T-helper 1 cell treated with Interleukin-12 subunit alpha and Interleukin-12 subunit beta and Interleukin-4 antibody, amounts not matched to agents 30 ng/mL and 1 ng/mL, for 36 hours (primary cell): ENCODE measurements around the gene CHST8. TPM values are rescaled to one million over a fixed set of nuclear protein-coding genes. Genes with fewer than 3 reads are reported as not detected.

Experiments used
- intact Hi-C: fragments of 100-400 bp; cut with micrococcal nuclease; formaldehyde crosslinking; loops from one replicate; pipeline ENCODE4 v1.15.1; 2024
- total RNA-seq: library from RNA; stranded (reverse); gene quantifications from 2 replicates; pipeline ENCODE4 v1.2.3, GENCODE V29; 2022

Gene CHST8
- total RNA-seq, 1 donor from 2014 or later = not detected

DNA sequence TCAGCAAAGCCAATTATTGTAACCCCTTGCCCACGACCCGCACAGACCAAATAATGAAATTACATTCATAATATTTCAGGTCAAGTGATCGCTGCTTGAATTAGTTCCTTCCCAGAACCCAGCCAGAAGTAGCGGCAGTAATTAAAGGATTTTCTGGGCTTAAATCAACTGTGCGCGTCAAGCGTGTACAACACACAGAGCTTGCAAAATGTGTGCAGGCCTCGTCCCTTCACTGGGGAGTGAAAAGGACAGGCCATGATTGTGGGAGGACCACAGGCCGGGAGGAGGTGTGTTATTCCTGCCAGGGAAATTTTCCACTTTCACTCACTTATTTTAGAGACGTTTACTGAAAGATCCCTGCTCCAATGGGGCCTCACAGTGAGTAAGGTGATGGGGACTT, 84.9 kb downstream of the CHST8 start:
- intact Hi-C loops = no loop called here

DNA sequence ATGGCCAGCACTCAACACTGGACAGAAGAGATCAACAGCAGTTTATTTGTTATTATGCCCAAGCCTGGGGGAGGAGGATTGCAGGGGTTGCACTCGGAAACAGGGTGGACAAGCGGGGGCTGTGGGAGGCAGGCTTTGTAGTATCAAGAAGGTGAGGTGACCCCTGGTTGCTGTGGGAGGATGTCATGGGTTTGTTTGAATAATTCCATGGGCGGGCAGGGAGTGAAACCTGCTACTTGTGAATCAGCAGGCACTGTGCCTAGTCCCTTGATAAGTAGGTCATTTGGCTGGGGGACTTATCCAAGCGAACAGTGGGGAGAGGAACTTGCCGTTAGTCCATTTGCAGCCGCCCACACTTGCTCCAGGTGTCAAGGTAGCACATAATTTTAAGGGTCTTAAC, 90.5 kb downstream of the CHST8 start:
- intact Hi-C loops = no loop called here

DNA sequence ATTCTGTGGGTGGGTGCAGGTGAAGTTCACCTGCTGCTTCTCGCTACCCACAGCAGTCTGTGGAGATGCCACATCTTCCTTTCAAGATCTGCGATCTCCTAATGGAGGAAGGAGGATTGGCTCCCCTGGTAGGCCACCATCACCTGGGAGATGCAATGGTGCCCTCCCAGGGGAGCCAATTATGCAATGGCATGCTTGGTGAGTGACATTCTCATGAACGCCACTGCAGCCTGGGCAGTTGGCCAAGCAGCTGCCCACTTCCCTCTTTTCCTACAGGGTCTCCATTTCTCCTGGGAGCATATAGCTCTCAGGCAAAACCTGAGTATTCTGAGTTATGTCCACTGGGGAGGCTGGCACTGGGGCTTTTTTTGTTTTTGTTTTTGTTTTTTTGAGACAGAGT, 91.4 kb downstream of the CHST8 start:
- intact Hi-C loops = no loop called here

- intact Hi-C loops = no loop called here
Observed at GRCh38 chr19:33714149-33714548, 92.4 kb downstream of the CHST8 start.

DNA sequence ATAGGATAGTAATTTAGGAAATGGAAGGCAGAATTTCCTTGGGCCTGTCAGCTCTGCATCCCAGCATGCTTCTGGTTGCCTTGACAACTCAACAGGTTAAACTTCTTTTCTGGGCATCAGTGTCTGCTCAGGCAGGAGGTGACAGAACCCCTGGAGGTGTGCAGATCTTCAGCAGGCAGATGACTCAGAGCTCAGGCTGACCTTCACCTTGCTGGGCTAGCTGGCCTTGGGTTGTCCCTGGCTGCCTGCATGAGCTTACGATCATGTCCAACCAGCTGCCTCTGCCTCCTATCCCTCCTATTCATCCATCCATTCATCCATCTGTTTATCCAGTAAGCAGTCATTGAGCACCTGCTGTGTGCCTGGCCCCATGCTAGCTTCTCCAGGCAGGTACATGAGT, 93.7 kb downstream of the CHST8 start:
- intact Hi-C loops = no loop called here

DNA sequence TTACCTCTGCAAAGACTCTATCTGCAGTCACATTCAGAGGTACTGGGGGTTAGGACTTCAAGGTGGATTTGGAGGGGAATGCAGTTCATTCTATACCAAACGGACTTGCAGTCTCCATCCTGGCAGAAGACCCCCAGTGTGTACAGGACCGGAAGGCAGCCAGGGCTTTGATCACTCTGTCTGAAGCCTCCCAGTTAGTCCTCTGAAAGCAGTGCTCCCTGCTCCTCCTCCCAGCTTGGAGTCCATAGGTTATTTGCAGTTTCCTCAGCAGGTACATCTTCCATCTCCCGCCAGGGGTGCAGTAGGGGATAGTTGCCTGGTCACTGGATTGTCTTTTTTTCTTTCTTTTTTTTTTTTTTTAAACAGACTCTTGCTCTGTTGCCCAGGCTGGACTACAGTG, 96.1 kb downstream of the CHST8 start:
- intact Hi-C loops = no loop called here

- intact Hi-C loops = no loop called here
Observed at GRCh38 chr19:33718651-33719254, 97.0 kb downstream of the CHST8 start.

GRCh38 chr19:33719366-33720154, 97.8 kb downstream of the CHST8 start:
- intact Hi-C loops = no loop called here

- intact Hi-C loops = no loop called here
Observed at GRCh38 chr19:33720155-33720493, 98.4 kb downstream of the CHST8 start.

GRCh38 chr19:33720691-33721682, 99.2 kb downstream of the CHST8 start:
- intact Hi-C loops = no loop called here

- intact Hi-C loops = no loop called here
Observed at GRCh38 chr19:33721735-33722297, 100.1 kb downstream of the CHST8 start.

- intact Hi-C loops = no loop called here
Observed at GRCh38 chr19:33722456-33723239, 100.9 kb downstream of the CHST8 start.

GRCh38 chr19:33723512-33723911, 101.8 kb downstream of the CHST8 start:
- intact Hi-C loops = no loop called here

DNA sequence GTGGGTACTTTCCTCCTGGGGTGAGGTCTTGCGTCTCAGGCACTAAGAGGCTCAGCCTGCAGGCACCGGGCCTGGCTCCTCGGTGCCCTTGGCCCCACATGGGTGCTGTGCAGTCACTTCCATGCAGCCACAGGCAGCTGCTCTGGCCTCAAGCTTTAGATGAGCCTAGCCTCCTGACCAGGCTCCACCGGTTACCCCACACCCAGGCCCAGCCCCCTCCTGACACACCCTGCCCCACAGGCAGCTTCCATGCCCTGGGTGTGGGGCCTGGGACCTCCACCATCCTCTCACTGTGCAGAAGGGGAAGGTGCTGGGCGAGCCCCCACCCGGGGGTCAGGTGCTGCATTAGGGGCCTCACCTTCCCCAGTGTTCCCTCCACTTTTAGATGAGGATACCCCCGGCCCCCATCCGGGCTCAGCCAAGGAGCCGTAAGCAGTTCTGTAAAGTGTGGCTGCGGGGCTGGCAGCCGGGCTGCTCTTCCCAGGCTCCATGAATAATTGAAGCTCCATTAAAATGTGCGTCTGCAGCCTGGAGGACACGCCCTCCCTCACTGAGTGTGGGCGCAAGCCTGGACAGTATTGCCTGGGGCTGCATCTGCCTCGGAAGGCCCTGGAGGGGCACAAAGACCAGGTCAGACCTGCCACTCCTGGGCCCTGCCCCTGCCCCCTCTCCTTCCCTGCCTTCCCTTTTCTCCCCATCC, 102.4 kb downstream of the CHST8 start:
- intact Hi-C loops = no loop called here

- intact Hi-C loops = no loop called here
Observed at GRCh38 chr19:33724721-33725060, 102.9 kb downstream of the CHST8 start.

DNA sequence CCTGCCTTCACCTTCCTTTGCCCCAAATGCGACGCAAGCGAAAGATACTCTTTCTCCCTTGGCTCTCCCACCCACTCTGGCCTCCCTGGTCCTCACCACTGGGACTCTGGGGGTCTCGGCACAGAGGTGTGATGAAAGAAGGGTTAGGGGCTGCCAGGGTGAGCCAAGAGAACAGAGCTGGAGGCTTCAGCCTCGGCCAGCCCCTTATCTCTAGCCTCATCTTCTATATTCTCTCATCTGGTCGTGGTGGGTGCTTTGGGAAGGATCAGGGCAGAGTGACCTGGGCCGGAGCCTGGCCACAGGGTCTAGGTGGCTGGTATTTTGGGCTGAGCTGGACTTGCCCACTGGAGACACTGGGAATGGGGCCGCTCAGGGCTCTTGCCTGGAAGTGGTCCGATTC, 103.8 kb downstream of the CHST8 start:
- intact Hi-C loops = no loop called here

DNA sequence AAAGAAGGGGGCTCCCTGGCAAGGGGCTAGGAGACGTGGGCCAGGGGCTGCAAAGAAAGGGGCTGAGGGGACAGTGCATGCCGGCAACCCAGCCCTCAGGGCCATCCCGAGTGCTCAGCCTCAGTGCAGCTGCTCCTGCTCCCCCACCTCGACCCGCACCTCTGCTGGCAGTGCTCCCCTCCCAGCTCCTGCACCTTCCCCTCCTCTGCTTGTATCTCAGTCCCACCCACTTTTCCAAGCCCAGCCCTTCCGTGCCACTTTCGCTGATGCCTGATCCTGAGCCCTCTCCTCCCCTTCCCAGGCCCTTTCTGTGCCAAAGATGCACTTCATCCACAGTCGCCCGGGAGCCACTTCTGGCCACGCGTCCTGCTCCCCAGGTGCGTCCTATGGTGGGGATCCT, 105.0 kb downstream of the CHST8 start:
- intact Hi-C loops = no loop called here

GRCh38 chr19:33727331-33727998, 105.7 kb downstream of the CHST8 start:
- intact Hi-C loops = no loop called here

GRCh38 chr19:33728141-33728540, 106.4 kb downstream of the CHST8 start:
- intact Hi-C loops = no loop called here
